GM21515 (cell line): ENCODE measurements around the gene FURIN.
"Not testable (repeated sequence)": the region's sequence is repeated elsewhere in the genome, so short reads cannot be mapped to it uniquely, and the experiment has no call there.

Source experiments
- ATAC-seq: cut with Tn5 transposase; IDR thresholded peaks from one replicate; pipeline ENCODE4 v1.9.1; 2021; ENCODE audit not compliant: unreplicated experiment

Gene FURIN

DNA sequence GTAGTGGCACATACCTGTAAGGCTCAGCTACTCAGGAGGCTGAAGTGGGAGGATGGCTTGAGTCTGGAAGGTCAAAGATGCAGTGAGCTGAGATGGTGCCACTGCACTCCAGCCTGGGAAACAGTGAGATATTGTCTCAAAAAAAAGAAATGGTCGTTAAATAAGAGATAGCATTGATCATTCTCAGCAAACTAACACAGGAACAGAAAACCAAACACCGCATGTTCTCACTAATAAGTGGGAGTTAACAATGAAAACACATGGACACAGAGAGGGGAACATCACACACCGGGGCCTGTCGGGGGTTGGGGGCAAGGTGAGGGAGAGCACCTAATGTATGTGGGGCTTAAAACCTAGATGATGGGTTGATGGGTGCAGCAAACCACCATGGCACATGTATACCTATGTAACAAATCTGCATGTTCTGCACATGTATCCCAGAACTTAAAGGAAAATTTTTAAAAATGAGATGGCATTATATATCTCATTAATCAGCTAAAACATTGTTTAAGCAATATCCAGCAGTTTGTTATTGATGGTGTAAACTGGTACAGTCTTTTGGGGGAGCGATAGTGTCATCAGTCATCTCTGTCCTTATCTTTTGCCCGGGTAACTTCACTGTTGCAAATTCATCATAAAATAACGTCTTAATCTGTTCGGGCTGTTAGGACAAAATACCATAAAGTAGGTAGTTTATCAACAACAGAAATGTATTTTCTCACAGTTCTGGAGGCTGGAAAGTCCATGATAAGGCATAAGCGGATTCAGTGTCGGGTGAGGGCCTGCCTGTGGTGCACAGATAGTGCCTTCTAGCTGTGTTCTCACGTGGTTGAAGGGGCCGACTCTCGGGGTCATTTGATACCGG lies 33.0 kb downstream of the FURIN start:
- ATAC-seq: no peak

GRCh38 chr15:90902040-90902839 lies 33.9 kb downstream of the FURIN start:
- peak; percentile 60 for ATAC-seq

DNA sequence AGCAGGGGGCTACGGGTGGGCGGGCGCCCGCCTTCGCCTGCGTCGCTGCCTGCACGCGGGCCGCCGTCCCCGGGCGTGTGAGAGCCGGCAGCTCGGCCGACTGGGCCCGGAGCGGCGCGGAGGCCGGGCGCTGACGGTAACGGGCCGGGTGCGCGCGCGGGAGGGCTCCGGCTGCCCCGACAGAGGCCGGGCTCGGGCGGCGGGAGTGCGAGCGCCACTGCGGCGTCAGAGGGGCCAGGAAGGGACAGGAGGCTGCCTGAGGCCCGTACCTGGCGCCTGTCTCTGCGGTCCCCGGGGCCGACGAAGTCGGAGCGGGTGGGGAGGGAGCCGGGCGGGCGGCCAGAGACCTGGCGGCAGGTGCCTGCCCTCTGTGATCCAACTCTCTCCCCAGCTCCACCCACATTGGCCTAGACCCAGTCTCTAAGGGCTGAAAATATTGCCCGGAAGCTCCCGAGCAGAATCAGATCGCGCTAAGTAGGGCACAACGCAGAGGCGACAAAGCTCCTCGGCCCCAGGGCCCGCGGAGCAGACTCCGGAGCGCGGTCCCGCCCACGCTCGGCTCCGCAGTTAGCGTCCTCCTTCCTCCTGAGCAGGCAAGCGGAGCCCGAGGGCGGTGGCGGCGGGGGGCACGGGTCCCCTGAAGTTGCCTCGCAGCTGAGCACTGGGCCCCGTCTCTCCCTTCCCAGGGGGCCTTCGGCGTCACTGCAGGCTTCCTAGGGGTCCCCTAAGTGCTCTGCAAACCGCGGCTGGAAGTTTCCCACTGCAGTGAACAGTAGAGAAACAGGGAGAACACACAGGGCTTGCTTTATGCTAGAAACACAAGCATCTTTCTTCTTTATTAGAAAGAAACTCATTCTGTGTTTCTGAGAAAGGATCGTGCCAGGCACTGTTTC lies 34.7 kb downstream of the FURIN start, which contains the start of gene MAN2A2:
Gene MAN2A2 (plus strand): TSS at position 463 of the 893 bp plus-strand sequence. CDS start 906 bp downstream, outside the sequence.
- peak; percentile 61 for ATAC-seq

DNA sequence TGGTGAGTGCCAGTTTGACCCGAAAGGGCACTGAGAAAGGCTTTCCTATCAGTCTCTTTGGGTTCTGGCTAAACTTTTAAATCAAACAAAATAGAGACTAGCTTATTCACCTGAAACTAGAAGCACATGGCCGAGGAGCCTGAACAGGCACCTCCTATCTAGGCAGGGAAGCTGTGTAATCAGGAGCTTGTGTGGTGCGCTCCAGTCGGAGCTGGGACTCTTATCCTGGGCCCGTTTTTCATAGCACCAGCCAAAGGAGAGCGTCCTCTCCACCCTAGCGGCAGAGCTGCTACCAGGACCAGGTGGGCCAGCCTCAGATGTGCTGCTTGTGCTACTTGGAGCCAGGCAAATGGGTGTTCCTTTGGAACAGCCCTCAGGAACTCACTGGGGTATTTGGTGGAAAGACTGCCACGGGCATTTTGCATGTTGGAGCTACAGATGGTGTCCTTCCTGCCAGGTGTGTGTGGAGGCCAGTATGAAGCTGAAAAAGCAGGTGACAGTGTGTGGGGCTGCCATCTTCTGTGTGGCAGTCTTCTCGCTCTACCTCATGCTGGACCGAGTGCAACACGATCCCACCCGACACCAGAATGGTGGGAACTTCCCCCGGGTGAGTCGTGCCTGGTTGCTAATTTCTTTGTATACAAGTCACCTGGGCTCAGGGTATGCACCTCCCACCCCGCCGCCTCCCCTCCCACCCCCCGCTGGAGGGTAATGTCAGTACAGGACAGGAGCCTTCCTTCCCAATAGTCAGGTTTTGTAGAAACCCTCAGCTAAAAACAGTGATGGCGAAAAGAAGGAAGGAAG lies 35.5 kb downstream of the FURIN start:
- ATAC-seq: no peak

DNA sequence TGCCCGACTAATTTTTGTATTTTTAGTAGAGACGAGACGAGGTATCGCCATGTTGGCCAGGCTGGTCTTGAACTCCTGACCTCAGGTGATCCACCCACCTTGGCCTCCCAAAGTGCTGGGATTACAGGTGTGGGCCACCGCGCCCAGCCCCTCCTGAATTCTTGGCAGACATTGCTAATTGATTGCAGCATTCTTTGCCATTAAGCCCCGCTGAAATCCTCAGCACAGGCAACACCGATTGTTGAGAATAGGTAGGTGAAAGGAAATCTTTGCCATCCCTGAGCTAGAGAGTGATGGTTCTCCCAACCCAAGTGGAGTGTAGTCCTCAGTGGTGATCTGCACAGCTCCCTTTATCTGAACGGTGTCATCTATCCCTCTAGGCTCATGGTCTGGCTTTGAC lies 36.4 kb downstream of the FURIN start:
- no peak for ATAC-seq

DNA sequence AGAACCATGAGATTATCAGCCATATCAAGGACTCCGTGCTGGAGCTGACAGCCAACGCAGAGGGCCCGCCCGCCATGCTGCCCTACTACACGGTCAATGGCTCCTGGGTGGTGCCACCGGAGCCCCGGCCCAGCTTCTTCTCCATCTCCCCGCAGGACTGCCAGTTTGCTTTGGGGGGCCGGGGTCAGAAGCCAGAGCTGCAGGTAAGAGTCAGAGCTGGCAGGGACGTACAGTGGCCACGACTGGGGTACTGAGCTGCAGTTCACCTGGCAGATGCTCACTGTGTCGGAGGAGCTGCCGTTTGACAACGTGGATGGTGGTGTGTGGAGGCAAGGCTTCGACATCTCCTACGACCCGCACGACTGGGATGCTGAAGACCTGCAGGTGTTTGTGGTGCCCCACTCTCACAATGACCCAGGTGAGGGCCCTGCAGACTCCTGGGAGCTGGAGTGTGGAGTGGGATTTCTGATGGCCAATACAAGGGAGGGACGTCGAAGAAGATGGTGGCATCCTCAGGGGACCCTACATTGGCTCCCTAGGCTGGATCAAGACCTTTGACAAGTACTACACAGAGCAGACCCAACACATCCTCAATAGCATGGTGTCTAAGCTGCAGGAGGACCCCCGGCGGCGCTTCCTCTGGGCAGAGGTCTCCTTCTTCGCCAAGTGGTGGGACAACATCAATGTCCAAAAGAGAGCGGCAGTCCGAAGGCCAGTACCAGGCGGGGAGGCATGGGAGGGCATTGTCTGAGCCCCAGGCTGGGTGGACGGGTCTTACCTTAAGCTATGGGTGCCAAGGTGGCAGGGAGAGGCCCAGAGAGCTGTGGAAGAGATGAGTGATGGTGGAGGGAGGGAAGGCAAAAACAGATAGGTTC lies 37.2 kb downstream of the FURIN start:
- no peak for ATAC-seq

GRCh38 chr15:90906181-90906849 lies 37.9 kb downstream of the FURIN start:
- no peak for ATAC-seq

DNA sequence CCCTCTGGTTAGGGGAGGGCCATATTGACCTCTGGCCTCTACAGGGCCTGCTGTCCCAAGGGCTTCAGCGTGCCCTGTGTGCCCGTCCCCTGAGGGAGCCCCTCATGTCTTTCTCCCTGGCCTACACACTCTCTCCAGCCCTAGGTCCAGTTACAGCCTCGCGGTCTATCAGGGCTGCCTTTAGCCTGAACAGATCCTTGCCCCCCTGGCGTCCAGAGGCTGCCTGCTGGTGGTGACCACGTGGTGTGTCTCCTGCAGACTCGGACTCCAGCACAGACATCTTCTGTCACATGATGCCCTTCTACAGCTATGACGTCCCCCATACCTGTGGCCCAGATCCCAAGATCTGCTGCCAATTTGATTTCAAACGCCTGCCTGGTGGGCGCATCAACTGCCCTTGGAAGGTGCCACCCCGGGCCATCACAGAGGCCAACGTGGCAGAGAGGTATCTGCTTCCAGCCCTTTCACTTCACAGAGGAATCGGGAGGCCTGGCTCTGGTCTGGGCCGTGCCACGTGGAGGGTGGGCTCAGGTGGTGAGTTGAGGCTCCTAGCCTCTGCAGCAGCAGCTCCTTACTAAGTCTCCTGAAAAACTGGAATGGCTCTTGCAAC lies 38.8 kb downstream of the FURIN start:
- ATAC-seq: no peak

GRCh38 chr15:90907838-90908507 lies 39.6 kb downstream of the FURIN start:
- ATAC-seq: no peak

- not testable (repeated sequence) for ATAC-seq
Observed at GRCh38 chr15:90909449-90909848, 41.1 kb downstream of the FURIN start.

DNA sequence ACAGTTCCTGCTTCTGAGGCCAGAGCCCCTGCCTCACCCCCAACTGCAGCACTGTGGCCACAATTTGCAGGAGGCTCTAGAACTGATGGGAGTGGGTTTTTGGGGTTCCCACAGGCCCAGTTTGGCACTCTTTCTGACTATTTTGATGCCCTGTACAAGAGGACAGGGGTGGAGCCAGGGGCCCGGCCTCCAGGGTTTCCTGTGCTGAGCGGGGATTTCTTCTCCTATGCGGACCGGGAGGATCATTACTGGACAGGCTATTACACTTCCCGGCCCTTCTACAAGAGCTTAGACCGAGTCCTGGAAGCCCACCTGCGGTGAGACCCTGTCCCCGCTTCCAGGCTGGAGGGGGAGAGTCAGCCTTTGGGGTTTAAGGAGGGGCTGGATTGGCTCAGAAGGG lies 41.6 kb downstream of the FURIN start:
- ATAC-seq: no peak

GRCh38 chr15:90910441-90911301 lies 42.3 kb downstream of the FURIN start:
- ATAC-seq: no peak

GRCh38 chr15:90911302-90911623 lies 42.9 kb downstream of the FURIN start:
- ATAC-seq: no peak

DNA sequence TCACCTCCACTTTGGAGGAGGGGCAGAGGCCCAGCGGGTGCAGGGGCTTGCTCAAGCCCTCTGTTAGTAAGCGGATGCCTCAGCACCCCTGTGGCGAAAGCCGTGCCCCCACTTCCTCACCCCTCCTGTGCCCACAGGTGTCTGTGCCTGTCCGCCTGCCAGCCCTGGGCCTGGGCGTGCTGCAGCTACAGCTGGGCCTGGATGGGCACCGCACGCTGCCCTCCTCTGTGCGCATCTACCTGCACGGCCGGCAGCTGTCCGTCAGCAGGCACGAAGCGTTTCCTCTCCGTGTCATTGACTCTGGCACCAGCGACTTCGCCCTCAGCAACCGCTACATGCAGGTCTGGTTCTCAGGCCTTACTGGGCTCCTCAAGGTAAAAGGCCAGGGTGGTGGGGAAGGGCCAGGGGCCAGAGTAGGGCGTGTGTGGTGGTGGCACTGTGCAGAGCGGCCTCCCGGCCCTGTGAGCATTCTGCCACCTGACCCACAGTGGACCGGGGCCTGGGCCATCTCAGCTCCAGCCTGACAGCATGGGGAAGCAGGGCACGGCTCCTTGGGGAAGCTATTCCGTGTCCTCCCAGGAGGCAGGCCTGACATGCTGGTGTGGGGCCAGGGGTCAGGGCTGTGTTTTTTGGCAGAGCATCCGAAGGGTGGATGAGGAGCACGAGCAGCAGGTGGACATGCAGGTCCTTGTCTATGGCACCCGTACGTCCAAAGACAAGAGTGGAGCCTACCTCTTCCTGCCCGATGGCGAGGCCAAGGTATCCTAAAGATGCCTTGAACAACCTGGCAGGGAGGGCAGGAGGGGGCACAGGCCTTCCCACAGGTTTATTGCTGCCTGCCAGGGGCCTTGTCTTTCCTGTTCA lies 43.8 kb downstream of the FURIN start:
- no peak for ATAC-seq

GRCh38 chr15:90912770-90913075 lies 44.3 kb downstream of the FURIN start:
- no peak for ATAC-seq

- ATAC-seq: no peak
Observed at GRCh38 chr15:90913398-90913944, 45.1 kb downstream of the FURIN start.
